Neural cell (in vitro differentiated cells): ENCODE measurements around the gene CDX4. TPM values are rescaled to one million over a fixed set of nuclear protein-coding genes. Genes with fewer than 3 reads are reported as not detected.

Source experiments
- H2AFZ ChIP-seq: fragments of 200-600, 300-800 bp; sonication (generic), shearing (Covaris generic); 2 replicates; pipeline ENCODE4 v1.6.0; 2014; ENCODE audit warnings: low read depth, mild to moderate bottlenecking, antibody characterized with exemption, low read length, moderate library complexity
- H3F3A ChIP-seq: fragments of 200-600 bp; shearing (Covaris generic); 2 replicates; pipeline ENCODE4 v1.6.1; 2016; ENCODE audit warnings: mild to moderate bottlenecking, moderate library complexity, mixed read lengths, antibody characterized with exemption, low read length; ENCODE audit not compliant: insufficient read depth, poor library complexity, severe bottlenecking
- H3K27ac ChIP-seq: fragments of 200-600, 300-800 bp; sonication (generic), shearing (Covaris generic); 2 replicates; pipeline ENCODE4 v1.5.1; 2014; ENCODE audit warnings: mild to moderate bottlenecking, low read length, moderate library complexity
- H3K27me3 ChIP-seq: fragments of 300-800, 200-600 bp; sonication (generic), shearing (Covaris generic); 2 replicates; pipeline ENCODE4 v1.6.0; 2014; ENCODE audit warnings: mild to moderate bottlenecking, low read depth, low read length, moderate library complexity; ENCODE audit not compliant: insufficient read depth
- H3K36me3 ChIP-seq: fragments of 300-800, 200-600 bp; sonication (generic), shearing (Covaris generic); 2 replicates; pipeline ENCODE4 v1.5.1; 2014; ENCODE audit warnings: mild to moderate bottlenecking, antibody characterized with exemption, low read length, moderate library complexity; ENCODE audit not compliant: insufficient read depth
- H3K4me2 ChIP-seq: fragments of 300-800, 200-600 bp; sonication (generic), shearing (Covaris generic); 2 replicates; pipeline ENCODE4 v1.6.0; 2014; ENCODE audit warnings: mild to moderate bottlenecking, low read length
- H3K4me3 ChIP-seq: fragments of 300-800, 200-600 bp; sonication (generic), shearing (Covaris generic); 2 replicates; pipeline ENCODE4 v1.5.1; 2014; ENCODE audit warnings: mild to moderate bottlenecking, low read length, moderate library complexity
- H3K79me2 ChIP-seq: fragments of 200-600 bp; shearing (Covaris generic); replicated peaks from 2 replicates; pipeline ENCODE4 v1.6.0; 2014; ENCODE audit warnings: mild to moderate bottlenecking, low read length, moderate library complexity; ENCODE audit not compliant: insufficient read depth
- H3K9ac ChIP-seq: fragments of 300-800, 200-600 bp; sonication (generic), shearing (Covaris generic); 2 replicates; pipeline ENCODE4 v1.6.1; 2016; ENCODE audit warnings: mild to moderate bottlenecking, low read length, mixed read lengths
- H3K9me2 ChIP-seq: fragments of 200-600 bp; shearing (Covaris generic); 2 replicates; pipeline ENCODE4 v1.6.1; 2016; ENCODE audit warnings: mild to moderate bottlenecking, low read length, mixed read lengths; ENCODE audit not compliant: insufficient read depth
- H3K9me3 ChIP-seq: fragments of 200-600, 300-800 bp; sonication (generic), shearing (Covaris generic); 2 replicates; pipeline ENCODE4 v1.6.1; 2016; ENCODE audit warnings: mild to moderate bottlenecking, mixed run types, low read length, moderate library complexity, mixed read lengths
- H4K20me1 ChIP-seq: fragments of 200-600 bp; shearing (Covaris generic); 2 replicates; pipeline ENCODE4 v1.6.1; 2016; ENCODE audit warnings: mild to moderate bottlenecking, mixed run types; ENCODE audit not compliant: insufficient read depth
- EP300 ChIP-seq: fragments of 450-650 bp; conservative IDR thresholded peaks from 2 replicates; pipeline ENCODE4 v1.6.1; 2014; ENCODE audit warnings: antibody characterized with exemption, mild to moderate bottlenecking, moderate library complexity; ENCODE audit not compliant: poor library complexity, severe bottlenecking
- EZH2 ChIP-seq: fragments of 200-600, 300-800 bp; shearing (Covaris generic), sonication (generic); IDR thresholded peaks from 2 replicates; pipeline ENCODE4 v1.6.1; 2014; ENCODE audit warnings: antibody characterized with exemption, low read length, borderline replicate concordance, mild to moderate bottlenecking; ENCODE audit not compliant: insufficient read depth, poor library complexity, severe bottlenecking
- MXI1 ChIP-seq: fragments of 450-650 bp; conservative IDR thresholded peaks from 2 replicates; pipeline ENCODE4 v1.6.1; 2014; ENCODE audit warnings: antibody characterized with exemption, mild to moderate bottlenecking; ENCODE audit not compliant: poor library complexity, severe bottlenecking
- POLR2AphosphoS5 ChIP-seq: IDR thresholded peaks from 2 replicates; pipeline ENCODE4 v1.6.1; 2012
- RAD21 ChIP-seq: fragments of 450-650 bp; conservative IDR thresholded peaks from 2 replicates; pipeline ENCODE4 v1.6.1; 2014; ENCODE audit warnings: antibody characterized with exemption, mild to moderate bottlenecking, moderate library complexity
- SMC3 ChIP-seq: fragments of 450-650 bp; conservative IDR thresholded peaks from 2 replicates; pipeline ENCODE4 v1.6.1; 2014; ENCODE audit warnings: antibody characterized with exemption, mild to moderate bottlenecking, moderate library complexity; ENCODE audit not compliant: poor library complexity
- TAF1 ChIP-seq: IDR thresholded peaks from 2 replicates; pipeline ENCODE4 v1.6.1; 2012; ENCODE audit warnings: low read depth
- polyA plus RNA-seq: library from polyadenylated mRNA; depleted of rRNA; stranded (reverse); fragments of >200 nt; gene quantifications from 2 replicates; pipeline ENCODE4 v1.2.3, GENCODE V29; 2014
- TF ChIP-seq, protein P1 (sequence below): fragments of 450-650 bp; IDR thresholded peaks from 2 replicates; pipeline ENCODE4 v1.5.1; 2014; ENCODE audit warnings: antibody characterized with exemption, mild to moderate bottlenecking, moderate library complexity; ENCODE audit not compliant: poor library complexity, severe bottlenecking
- TF ChIP-seq, protein P2 (sequence below): IDR thresholded peaks from 2 replicates; pipeline ENCODE4 v1.6.1; 2012; ENCODE audit warnings: borderline replicate concordance

The CDX4 gene
- polyA plus RNA-seq, 1 donor from 2014 or later = not detected

DNA sequence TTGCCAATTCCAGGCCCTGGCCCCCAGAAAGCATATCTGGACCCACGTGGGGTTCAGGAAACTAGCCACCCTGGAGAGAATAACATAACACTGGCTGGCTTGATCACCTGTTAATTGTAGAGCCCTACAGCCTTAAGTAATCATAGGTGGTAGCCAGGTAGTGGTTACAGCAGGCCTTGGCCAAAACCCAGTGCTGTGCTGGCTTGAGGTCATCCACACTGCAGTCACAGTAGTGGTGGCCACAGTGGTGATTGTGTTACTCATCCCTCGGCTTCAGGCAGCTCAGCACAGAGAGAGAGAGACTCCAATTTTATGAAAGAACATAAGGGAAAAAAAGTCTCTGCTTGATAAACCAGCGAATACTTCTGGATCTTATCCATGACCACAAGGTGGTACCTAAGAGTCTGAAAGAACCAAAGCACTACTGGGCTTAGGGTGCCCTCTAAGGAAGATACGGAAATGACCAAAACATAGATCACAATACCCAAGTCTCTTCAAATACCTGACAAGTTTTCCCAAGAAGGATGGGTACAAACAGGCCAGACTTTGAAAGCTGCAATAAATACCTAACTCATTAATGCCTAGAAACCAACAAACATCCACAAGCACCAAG, 46.6 kb upstream of the CDX4 start:
- no peak overlapping the region for H3K4me3 ChIP-seq
- no peak for TF ChIP-seq POLR2AphosphoS5
- no peaks in the 10 kb centered on the region for H3K9me2 ChIP-seq
- H3K36me3 ChIP-seq = no peaks in the 10 kb centered on the region
- H3K4me2 ChIP-seq = no peak overlapping the region
- H3K27me3 ChIP-seq = no peaks in the 10 kb centered on the region
- no peaks in the 10 kb centered on the region for H4K20me1 ChIP-seq
- no peak overlapping the region for H3K27ac ChIP-seq
- H3K9me3 ChIP-seq = no peaks in the 10 kb centered on the region
- H3F3A ChIP-seq = no peaks in the 10 kb centered on the region
- no peak overlapping the region for H3K9ac ChIP-seq
- H3K79me2 ChIP-seq = no peaks in the 10 kb centered on the region
- no peak overlapping the region for H2AFZ ChIP-seq

DNA sequence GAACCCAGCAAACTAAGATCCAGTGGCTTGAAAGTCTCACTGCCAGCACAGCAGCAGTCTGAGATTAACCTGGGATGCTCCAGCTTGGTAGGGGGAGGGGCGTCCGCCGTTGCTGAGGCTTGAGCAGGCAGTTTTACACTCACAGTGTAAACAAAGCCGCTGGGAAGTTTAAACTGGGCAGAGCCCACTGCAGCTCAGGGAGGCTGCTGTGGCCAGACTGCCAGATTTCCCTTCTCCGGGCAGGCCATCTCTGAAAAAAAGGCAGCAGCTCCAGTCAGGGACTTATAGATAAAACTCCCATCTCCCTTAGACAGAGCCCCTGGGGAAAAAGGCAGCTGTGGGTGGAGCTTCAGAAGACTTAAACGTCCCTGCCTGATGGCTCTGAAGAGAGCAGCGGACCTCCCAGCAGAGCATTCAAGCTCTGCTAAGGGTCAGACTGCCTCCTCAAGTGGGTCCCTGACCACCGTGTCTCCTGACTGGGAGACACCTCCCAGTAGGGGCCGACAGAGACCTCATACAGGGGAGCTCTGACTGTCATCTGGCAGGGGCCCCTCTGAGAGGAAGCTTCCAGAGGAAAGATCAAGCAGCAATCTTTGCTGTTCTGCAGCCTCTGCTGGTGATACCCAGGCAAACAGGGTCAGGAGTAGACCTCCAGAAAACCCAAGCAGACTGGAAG, 45.1 kb upstream of the CDX4 start:
- Histone ChIP-seq H3K4me3 (no peak overlapping the region), H3K9me3 (no peaks in the 10 kb centered on the region), H3K4me2 (no peak overlapping the region), H3K27me3 (no peaks in the 10 kb centered on the region), H3K27ac (no peak overlapping the region), H3K9ac (no peak overlapping the region), H3K79me2 (no peaks in the 10 kb centered on the region), H3F3A (no peaks in the 10 kb centered on the region), H4K20me1 (no peaks in the 10 kb centered on the region), H3K9me2 (no peaks in the 10 kb centered on the region), H2AFZ (no peak overlapping the region), H3K36me3 (no peaks in the 10 kb centered on the region)
- TF ChIP-seq TAF1 (no peak), SMC3 (no peak), RAD21 (no peak), POLR2AphosphoS5 (no peak), EZH2 (no peak), MXI1 (no peak), EP300 (no peak)
- TF ChIP-seq, protein P1, sequence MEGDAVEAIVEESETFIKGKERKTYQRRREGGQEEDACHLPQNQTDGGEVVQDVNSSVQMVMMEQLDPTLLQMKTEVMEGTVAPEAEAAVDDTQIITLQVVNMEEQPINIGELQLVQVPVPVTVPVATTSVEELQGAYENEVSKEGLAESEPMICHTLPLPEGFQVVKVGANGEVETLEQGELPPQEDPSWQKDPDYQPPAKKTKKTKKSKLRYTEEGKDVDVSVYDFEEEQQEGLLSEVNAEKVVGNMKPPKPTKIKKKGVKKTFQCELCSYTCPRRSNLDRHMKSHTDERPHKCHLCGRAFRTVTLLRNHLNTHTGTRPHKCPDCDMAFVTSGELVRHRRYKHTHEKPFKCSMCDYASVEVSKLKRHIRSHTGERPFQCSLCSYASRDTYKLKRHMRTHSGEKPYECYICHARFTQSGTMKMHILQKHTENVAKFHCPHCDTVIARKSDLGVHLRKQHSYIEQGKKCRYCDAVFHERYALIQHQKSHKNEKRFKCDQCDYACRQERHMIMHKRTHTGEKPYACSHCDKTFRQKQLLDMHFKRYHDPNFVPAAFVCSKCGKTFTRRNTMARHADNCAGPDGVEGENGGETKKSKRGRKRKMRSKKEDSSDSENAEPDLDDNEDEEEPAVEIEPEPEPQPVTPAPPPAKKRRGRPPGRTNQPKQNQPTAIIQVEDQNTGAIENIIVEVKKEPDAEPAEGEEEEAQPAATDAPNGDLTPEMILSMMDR = no peak
- TF ChIP-seq, protein P2, sequence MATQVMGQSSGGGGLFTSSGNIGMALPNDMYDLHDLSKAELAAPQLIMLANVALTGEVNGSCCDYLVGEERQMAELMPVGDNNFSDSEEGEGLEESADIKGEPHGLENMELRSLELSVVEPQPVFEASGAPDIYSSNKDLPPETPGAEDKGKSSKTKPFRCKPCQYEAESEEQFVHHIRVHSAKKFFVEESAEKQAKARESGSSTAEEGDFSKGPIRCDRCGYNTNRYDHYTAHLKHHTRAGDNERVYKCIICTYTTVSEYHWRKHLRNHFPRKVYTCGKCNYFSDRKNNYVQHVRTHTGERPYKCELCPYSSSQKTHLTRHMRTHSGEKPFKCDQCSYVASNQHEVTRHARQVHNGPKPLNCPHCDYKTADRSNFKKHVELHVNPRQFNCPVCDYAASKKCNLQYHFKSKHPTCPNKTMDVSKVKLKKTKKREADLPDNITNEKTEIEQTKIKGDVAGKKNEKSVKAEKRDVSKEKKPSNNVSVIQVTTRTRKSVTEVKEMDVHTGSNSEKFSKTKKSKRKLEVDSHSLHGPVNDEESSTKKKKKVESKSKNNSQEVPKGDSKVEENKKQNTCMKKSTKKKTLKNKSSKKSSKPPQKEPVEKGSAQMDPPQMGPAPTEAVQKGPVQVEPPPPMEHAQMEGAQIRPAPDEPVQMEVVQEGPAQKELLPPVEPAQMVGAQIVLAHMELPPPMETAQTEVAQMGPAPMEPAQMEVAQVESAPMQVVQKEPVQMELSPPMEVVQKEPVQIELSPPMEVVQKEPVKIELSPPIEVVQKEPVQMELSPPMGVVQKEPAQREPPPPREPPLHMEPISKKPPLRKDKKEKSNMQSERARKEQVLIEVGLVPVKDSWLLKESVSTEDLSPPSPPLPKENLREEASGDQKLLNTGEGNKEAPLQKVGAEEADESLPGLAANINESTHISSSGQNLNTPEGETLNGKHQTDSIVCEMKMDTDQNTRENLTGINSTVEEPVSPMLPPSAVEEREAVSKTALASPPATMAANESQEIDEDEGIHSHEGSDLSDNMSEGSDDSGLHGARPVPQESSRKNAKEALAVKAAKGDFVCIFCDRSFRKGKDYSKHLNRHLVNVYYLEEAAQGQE = no peak
